ENCODE measurements around the gene CD24. TPM values are rescaled to one million over a fixed set of nuclear protein-coding genes. Genes with fewer than 3 reads are reported as not detected.

Gene CD24
- total RNA-seq, 6 experiments from 2014 or later, result 0.11 to 0.19 TPM; not detected in 4

- no peak for TF ChIP-seq CTCF (IDR thresholded peaks at IDR 0.05)
- Mint-ChIP-seq H3K36me3 (ENCODE audit: low read depth) (no peaks in the 10 kb centered on the region), H3K9me3 (no peaks in the 10 kb centered on the region), H3K27me3 (ENCODE audit: insufficient read depth) (peaks cover 12% of the 10 kb centered on the region; the same call in 1 of the 2 replicates), H3K4me1 (ENCODE audit: low read depth) (no peaks in the 10 kb centered on the region), H3K4me3 (no peak overlapping the region), H3K27ac (no peak overlapping the region)
- no peak for DNase-seq
These were observed 7.6 kb downstream of the CD24 start for GRCh38 chr6:106966671-106967640.

- Mint-ChIP-seq H3K4me1 (ENCODE audit: low read depth) (no peaks in the 10 kb centered on the region), H3K36me3 (ENCODE audit: low read depth) (no peaks in the 10 kb centered on the region), H3K27me3 (ENCODE audit: insufficient read depth) (peaks cover 8% of the 10 kb centered on the region; the same call in 1 of the 2 replicates), H3K9me3 (no peaks in the 10 kb centered on the region), H3K4me3 (no peak overlapping the region), H3K27ac (no peak overlapping the region)
- DNase-seq, result no peak
- TF ChIP-seq CTCF (IDR thresholded peaks at IDR 0.05), result peak; percentile 20; the same call in 1 of the 2 replicates
These were observed 8.3 kb downstream of the CD24 start for GRCh38 chr6:106966229-106966628.

- Mint-ChIP-seq H3K4me3 (no peak overlapping the region), H3K4me1 (ENCODE audit: low read depth) (no peaks in the 10 kb centered on the region), H3K36me3 (ENCODE audit: low read depth) (no peaks in the 10 kb centered on the region), H3K9me3 (no peaks in the 10 kb centered on the region), H3K27ac (no peak overlapping the region), H3K27me3 (ENCODE audit: insufficient read depth) (peaks cover 12% of the 10 kb centered on the region; the same call in 1 of the 2 replicates)
- TF ChIP-seq CTCF (IDR thresholded peaks at IDR 0.05), result no peak
- no peak for DNase-seq
These were observed 9.6 kb downstream of the CD24 start for GRCh38 chr6:106964954-106965353.

- no peak overlapping the region for H3K4me3 Mint-ChIP-seq
- DNase-seq, result no peak
- TF ChIP-seq CTCF (IDR thresholded peaks at IDR 0.05), result no peak
- H3K27me3 Mint-ChIP-seq (ENCODE audit: insufficient read depth), result peaks cover 16% of the 10 kb centered on the region; the same call in 1 of the 2 replicates
- H3K4me1 Mint-ChIP-seq (ENCODE audit: low read depth), result no peaks in the 10 kb centered on the region
- no peaks in the 10 kb centered on the region for H3K9me3 Mint-ChIP-seq
- H3K36me3 Mint-ChIP-seq (ENCODE audit: low read depth), result no peaks in the 10 kb centered on the region
- no peak overlapping the region for H3K27ac Mint-ChIP-seq
These were observed 10.4 kb downstream of the CD24 start for GRCh38 chr6:106964099-106964498.

GRCh38 chr6:106963544-106963943 lies 11.0 kb downstream of the CD24 start:
- DNase-seq, result no peak
- no peak for TF ChIP-seq CTCF (IDR thresholded peaks at IDR 0.05)

More at GRCh38 chr6:106963544-106963943, 11.0 kb downstream of the CD24 start:
- Mint-ChIP-seq H3K36me3 (ENCODE audit: low read depth) (no peaks in the 10 kb centered on the region), H3K27ac (no peak overlapping the region), H3K4me1 (ENCODE audit: low read depth) (no peaks in the 10 kb centered on the region), H3K4me3 (no peak overlapping the region), H3K9me3 (no peaks in the 10 kb centered on the region), H3K27me3 (ENCODE audit: insufficient read depth) (peaks cover 12% of the 10 kb centered on the region; the same call in 1 of the 2 replicates)
